Progenitor cell of endocrine pancreas (in vitro differentiated cells): ENCODE data around the gene HMGB1. TPM values are rescaled to one million over a fixed set of nuclear protein-coding genes. Genes with fewer than 3 reads are reported as not detected.

Experiments
- DNase-seq: peaks from one replicate; pipeline ENCODE4 v3.0.0; 2021; ENCODE audit warnings: low spot score; ENCODE audit not compliant: unreplicated experiment
- H3K27ac Mint-ChIP-seq: 2 replicates; pipeline ENCODE4 v1.8.0; 2021; ENCODE audit warnings: mild to moderate bottlenecking, moderate library complexity, mixed read lengths
- H3K27me3 Mint-ChIP-seq: 2 replicates; pipeline ENCODE4 v1.8.0; 2021; ENCODE audit warnings: mixed read lengths
- H3K36me3 Mint-ChIP-seq: 2 replicates; pipeline ENCODE4 v1.8.0; 2022; ENCODE audit warnings: mixed read lengths; ENCODE audit not compliant: insufficient read depth
- H3K4me1 Mint-ChIP-seq: 2 replicates; pipeline ENCODE4 v1.8.0; 2021; ENCODE audit warnings: low read depth, mixed read lengths
- H3K4me3 Mint-ChIP-seq: 2 replicates; pipeline ENCODE4 v1.8.0; 2021; ENCODE audit warnings: low read depth, mild to moderate bottlenecking, moderate library complexity, mixed read lengths
- H3K9me3 Mint-ChIP-seq: 2 replicates; pipeline ENCODE4 v1.8.0; 2021; ENCODE audit warnings: low read depth, mixed read lengths
- total RNA-seq: library from RNA; stranded (reverse); gene quantifications from 2 replicates; pipeline ENCODE4 v1.2.1, GENCODE V29; 2021
- TF ChIP-seq, protein P1 (sequence below): fragments of 200-600 bp; sonication (generic); IDR thresholded peaks from one replicate; pipeline ENCODE4 v1.5.0; 2021; ENCODE audit warnings: antibody characterized with exemption, mild to moderate bottlenecking; ENCODE audit not compliant: unreplicated experiment

Gene HMGB1
- total RNA-seq, 1 donor from 2014 or later = 441 TPM

DNA sequence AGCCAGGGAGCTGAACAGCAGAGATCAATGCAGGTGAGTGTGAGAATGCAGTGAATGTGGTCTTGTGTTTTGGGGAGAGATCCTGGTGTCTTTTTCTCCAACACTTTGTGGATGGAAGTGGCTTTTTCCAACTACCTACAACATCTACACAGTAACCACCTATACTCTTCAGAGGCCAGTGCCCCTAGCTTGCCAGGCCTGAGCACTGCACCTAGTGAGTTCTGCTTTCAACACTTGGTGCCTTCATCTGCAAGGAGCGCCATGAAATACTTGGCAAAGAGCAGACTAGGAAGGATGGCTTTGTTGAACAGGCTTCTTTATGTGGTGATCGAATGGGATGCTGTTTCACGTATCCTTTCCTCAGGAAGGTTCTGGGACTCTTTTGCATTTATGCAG, 21.3 kb upstream of the HMGB1 start:
- no peak for DNase-seq
- TF ChIP-seq, protein P1, sequence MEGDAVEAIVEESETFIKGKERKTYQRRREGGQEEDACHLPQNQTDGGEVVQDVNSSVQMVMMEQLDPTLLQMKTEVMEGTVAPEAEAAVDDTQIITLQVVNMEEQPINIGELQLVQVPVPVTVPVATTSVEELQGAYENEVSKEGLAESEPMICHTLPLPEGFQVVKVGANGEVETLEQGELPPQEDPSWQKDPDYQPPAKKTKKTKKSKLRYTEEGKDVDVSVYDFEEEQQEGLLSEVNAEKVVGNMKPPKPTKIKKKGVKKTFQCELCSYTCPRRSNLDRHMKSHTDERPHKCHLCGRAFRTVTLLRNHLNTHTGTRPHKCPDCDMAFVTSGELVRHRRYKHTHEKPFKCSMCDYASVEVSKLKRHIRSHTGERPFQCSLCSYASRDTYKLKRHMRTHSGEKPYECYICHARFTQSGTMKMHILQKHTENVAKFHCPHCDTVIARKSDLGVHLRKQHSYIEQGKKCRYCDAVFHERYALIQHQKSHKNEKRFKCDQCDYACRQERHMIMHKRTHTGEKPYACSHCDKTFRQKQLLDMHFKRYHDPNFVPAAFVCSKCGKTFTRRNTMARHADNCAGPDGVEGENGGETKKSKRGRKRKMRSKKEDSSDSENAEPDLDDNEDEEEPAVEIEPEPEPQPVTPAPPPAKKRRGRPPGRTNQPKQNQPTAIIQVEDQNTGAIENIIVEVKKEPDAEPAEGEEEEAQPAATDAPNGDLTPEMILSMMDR = no peak
- Mint-ChIP-seq H3K9me3 (no peaks in the 10 kb centered on the region), H3K27me3 (no peaks in the 10 kb centered on the region), H3K27ac (peak overlapping the region; percentile 40), H3K4me3 (no peak overlapping the region), H3K36me3 (no peaks in the 10 kb centered on the region), H3K4me1 (peaks cover 13% of the 10 kb centered on the region)

DNA sequence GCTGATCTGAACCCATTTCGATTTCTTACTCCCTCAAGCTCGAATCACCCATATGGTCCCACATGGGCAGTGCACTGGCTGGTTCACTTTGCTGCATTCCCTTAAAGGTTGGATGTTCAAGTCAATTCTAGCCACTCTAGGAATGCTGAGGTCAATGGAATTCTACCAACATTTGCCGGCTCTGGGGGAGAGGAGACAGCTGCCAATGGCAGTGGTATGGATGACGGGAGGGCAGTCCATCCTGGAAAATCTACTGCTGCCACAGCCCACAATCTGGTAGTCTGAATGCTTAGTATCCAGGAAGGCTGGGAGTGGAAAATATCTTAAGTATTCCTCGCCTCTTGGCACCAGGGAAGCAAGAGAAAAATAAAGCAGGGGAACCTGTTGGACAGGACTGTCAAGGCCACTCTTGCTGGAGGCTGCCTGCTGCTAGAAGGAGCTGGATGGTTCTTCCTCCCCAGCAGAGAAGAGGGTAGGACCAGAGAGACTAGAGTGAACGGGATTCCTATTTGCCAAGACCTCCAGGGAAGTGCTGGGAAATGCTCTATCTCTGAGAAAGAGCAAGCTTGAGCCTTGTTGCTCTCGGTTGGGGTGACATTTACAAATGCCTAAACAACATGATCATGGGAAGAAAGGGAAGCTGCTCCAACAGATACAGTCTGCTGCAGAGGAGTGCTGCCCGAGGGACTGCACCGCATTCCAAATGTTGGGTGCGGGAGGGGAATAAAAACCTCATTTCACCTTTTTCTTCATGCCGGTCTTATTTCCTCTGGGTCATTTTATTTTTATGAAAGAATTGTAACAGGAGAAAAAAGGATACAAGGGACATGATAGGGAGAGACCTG, 20.7 kb upstream of the HMGB1 start:
- no peaks in the 10 kb centered on the region for H3K36me3 Mint-ChIP-seq
- TF ChIP-seq, protein P1 = no peak
- peaks cover 13% of the 10 kb centered on the region for H3K4me1 Mint-ChIP-seq
- no peak overlapping the region for H3K4me3 Mint-ChIP-seq
- no peaks in the 10 kb centered on the region for H3K27me3 Mint-ChIP-seq
- peak overlapping the region; percentile 40 for H3K27ac Mint-ChIP-seq
- H3K9me3 Mint-ChIP-seq = no peaks in the 10 kb centered on the region
- no peak for DNase-seq

DNA sequence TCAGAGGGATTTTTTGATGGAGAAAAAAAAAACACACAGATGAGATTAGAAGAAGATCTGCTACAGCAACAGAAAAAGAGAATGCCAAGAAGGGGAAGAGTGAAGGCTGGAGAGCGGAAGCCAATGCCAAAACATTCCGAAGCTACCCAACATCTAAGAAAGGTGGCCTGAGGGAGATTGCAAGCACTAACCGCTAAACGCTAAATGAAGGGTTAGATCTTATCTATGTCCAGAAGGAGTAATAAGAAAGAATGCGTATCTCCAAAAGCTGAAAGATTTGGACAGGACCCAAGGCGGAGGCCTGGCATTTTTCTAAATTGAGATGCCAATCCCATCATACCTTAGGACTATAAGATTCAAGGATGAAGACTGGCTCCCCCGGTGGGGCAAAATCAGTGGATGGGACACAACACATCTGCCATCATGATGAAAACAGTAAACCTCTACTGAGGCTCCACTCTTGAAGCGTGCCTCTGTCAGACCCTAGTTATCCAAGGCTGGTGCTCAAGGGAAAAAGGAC, 15.6 kb upstream of the HMGB1 start:
- Mint-ChIP-seq H3K9me3 (no peaks in the 10 kb centered on the region), H3K27ac (no peak overlapping the region), H3K36me3 (no peaks in the 10 kb centered on the region)

DNA sequence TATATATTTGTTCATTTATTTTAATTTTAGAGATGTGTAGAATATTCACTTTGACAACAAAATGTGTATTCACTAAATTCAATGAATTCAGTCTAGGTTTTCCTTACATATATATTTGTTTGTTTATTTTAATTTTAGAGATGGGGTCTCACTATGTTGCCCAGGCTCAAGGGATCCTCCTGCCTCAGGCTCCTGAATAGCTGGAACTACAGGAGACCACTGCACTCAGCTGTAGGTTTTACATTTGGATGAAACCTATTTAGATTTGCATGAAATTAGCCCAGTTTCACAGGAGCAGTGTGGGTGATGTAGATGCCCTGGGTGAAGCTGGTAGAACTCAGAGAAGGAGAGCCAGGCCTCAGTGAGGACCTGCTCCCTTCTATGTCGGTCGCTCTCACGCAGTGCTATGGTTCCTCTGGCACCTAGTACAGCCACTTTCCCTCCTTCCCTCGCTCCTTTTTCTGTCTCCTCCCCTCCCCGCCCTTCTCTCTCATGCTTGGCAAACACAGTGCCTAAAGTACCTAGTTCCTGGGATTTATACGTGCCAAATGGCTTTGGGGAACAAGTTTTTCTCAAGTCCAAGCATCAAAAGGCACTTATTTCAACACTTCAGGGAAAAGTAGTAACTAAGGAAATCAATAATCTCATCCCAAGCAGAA, 14.7 kb upstream of the HMGB1 start:
- Mint-ChIP-seq H3K27ac (peak overlapping the region; percentile 48), H3K9me3 (no peaks in the 10 kb centered on the region), H3K4me3 (no peak overlapping the region), H3K36me3 (no peaks in the 10 kb centered on the region), H3K27me3 (no peaks in the 10 kb centered on the region), H3K4me1 (peaks cover 20% of the 10 kb centered on the region)
- no peak for DNase-seq
- TF ChIP-seq, protein P1 = no peak

More for the DNA sequence above, 15.6 kb upstream of the HMGB1 start:
- no peaks in the 10 kb centered on the region for H3K27me3 Mint-ChIP-seq
- DNase-seq = no peak
- no peak overlapping the region for H3K4me3 Mint-ChIP-seq
- peaks cover 24% of the 10 kb centered on the region for H3K4me1 Mint-ChIP-seq
- TF ChIP-seq, protein P1 = no peak

DNA sequence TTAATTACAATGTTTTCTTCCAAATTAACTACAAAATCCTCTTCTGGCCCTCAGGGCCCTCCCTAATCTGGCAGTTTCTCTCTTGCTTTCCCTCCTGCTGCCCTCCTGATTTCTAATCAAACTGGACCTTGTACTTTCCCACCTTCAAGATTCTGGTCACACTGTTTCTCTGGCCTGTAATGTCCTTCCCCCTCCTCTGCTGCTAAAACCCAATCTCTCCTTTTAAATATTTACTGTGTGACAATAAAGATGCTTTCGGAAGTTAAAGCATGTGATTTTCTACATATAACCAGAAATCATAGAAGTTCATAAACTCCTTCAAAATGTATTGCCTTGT, 14.1 kb upstream of the HMGB1 start:
- DNase-seq = no peak
- TF ChIP-seq, protein P1 = no peak
- Mint-ChIP-seq H3K27me3 (no peaks in the 10 kb centered on the region), H3K27ac (peak overlapping the region; percentile 69), H3K4me1 (peaks cover 20% of the 10 kb centered on the region), H3K9me3 (no peaks in the 10 kb centered on the region), H3K4me3 (peak overlapping the region; percentile 23), H3K36me3 (no peaks in the 10 kb centered on the region)
